Ovary (tissue), 3 donors: Measurements from ENCODE around the gene BICC1.

Experiments used
- CTCF ChIP-seq, 3 donors: fragments of 450-650 bp in 2 of 3; fragments of 200-600 bp in 1 of 3; IDR thresholded peaks; one replicate each; pipeline versions ENCODE4 v1.5.1 to v1.8.0; 2016 to 2022; ENCODE audit warnings: antibody characterized with exemption in 3 of 3, mild to moderate bottlenecking in 1 of 3
- EP300 ChIP-seq: sonication (generic); formaldehyde crosslinking; IDR thresholded peaks from one replicate; pipeline ENCODE4 v1.6.1; 2017; ENCODE audit warnings: antibody characterized with exemption
- POLR2A ChIP-seq: fragments of 450-650 bp; IDR thresholded peaks from one replicate; pipeline ENCODE4 v1.6.1; 2017; ENCODE audit warnings: antibody characterized with exemption, mild to moderate bottlenecking, moderate library complexity
- donor health status: DM: no; HTN: no; CAD: no.

GRCh38 chr10:58818900-58819299 lies 306.2 kb downstream of the BICC1 start:
- TF ChIP-seq CTCF (IDR thresholded peaks at IDR 0.05) (no peak), POLR2A (no peak), EP300 (no peak)
